Measurements from ENCODE around the gene CALM3.

Gene CALM3

DNA sequence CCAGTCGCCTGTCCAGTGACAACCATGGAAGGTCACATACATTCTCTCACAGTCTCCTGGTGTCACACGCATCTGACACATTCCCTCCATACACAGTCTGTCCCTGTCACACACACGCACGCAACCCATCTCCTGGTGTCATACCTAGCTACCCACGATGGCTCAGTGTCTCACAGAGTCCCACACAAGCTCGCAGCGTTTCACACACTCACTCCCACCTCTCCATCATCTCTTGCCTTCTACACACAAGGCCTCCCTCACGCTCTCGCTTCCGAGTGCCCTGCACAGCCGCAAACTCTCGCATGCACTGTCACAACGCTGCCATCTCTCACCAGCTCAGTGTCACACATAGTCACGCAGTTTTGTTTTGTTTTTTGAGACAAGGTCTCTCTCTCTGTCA lies 36.1 kb downstream of the CALM3 start:
- H3K9me3 ChIP-seq (ENCODE audit: control insufficient read depth, low read length) = no peaks in the 10 kb centered on the region
- H2BK12ac ChIP-seq (ENCODE audit: low read length in 2 of 2) = no peak overlapping the region
- H3K4me2 ChIP-seq (ENCODE audit: low read length, poor library complexity, severe bottlenecking) = no peak overlapping the region
- no peak for DNase-seq
- no peak overlapping the region for H3K27ac ChIP-seq (ENCODE audit: low read length, poor library complexity, severe bottlenecking)
- no peak overlapping the region for H2AFZ ChIP-seq (ENCODE audit: low read depth, low read length)
- no peaks in the 10 kb centered on the region for H3K79me1 ChIP-seq (replicated peaks; ENCODE audit: low read length, poor library complexity, severe bottlenecking)
- no peak overlapping the region for H4K91ac ChIP-seq (ENCODE audit: low read length)
- H3K14ac ChIP-seq (ENCODE audit: low read length in 2 of 2) = no peak overlapping the region
- no peak overlapping the region for H2BK120ac ChIP-seq (ENCODE audit: low read depth, low read length)
- H3K23ac ChIP-seq (ENCODE audit: low read length in 2 of 2) = no peak overlapping the region
- no peak overlapping the region for H3K18ac ChIP-seq (ENCODE audit: low read depth in 1 of 2, low read length in 2 of 2)
- no peak overlapping the region for H3K9ac ChIP-seq (ENCODE audit: low read length)
- no peak overlapping the region for H2BK15ac ChIP-seq (ENCODE audit: low read depth, poor library complexity, severe bottlenecking)
- no peak overlapping the region for H3K4me3 ChIP-seq (ENCODE audit: insufficient read depth in 1 of 2, low read depth in 1 of 2, low read length in 2 of 2)
- H3K4ac ChIP-seq (ENCODE audit: low read depth in 1 of 2, low read length in 2 of 2) = no peak overlapping the region
- peaks cover 12 to 39% of the 10 kb centered on the region in 2 experiments for H3K27me3 ChIP-seq (ENCODE audit: control insufficient read depth in 1 of 2, insufficient read depth in 1 of 2, low read length in 2 of 2)
- no peaks in the 10 kb centered on the region for H3K36me3 ChIP-seq (ENCODE audit: control insufficient read depth in 1 of 2, insufficient read depth in 2 of 2, low read depth in 1 of 2, low read length in 2 of 2)
- no peak overlapping the region for H4K8ac ChIP-seq (ENCODE audit: low read length)
- H3K4me1 ChIP-seq (ENCODE audit: control insufficient read depth, insufficient read depth, low read depth, low read length) = peaks cover 27% of the 10 kb centered on the region
- no peak overlapping the region for H2BK5ac ChIP-seq (ENCODE audit: low read depth, low read length, poor library complexity, severe bottlenecking)
- WGBS = 85% methylated on average over 14 of the region's 14 CpGs
- no peak overlapping the region for H2AK5ac ChIP-seq (ENCODE audit: low read length, severe bottlenecking)

DNA sequence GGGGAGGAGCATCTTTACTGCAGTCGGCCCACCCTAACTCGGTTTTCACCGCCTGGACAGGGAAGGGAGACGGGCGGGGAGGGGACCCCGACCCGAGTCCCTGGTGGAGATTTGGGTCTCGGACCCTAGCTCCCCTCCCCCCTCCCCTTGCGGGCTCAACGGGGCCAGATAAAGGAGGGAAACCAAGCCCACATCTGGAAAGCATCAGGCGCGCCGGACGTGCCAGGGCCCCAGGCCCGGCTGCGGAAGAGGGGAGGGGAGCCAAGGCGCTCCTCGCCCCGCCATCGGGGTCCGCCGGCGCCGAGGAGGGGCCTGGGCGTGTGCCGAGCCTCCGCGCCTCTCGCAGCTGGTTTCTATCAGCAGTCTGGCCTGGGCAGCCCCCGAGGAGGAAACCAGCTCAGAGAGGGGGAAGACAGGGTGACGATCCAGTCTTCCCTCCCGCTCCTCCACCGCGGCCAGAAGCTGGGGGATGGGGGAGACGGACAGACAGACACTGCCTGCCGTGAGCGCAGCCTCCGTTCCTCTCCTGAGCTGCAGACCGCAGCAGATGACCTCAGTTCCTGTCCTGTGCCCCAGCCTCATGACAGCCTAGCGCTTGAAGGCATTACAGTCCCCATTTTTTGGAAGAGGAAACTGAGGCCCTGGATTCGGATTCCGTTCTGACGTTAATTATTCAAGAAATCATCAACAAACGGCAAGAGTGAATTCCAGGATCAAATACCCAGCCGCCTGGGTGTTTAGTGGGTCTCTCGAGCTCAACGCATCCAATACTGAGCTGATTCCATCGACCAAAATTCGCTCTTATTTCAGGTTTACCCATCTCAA lies 38.4 kb downstream of the CALM3 start:
- Histone ChIP-seq H2BK5ac (ENCODE audit: low read depth, low read length, poor library complexity, severe bottlenecking) (no peak overlapping the region), H3K9me3 (ENCODE audit: control insufficient read depth, low read length) (no peaks in the 10 kb centered on the region), H3K27ac (ENCODE audit: low read length, poor library complexity, severe bottlenecking) (no peak overlapping the region), H3K18ac (ENCODE audit: low read depth in 1 of 2, low read length in 2 of 2) (peak overlapping the region; percentile 85 to 91), H3K23ac (ENCODE audit: low read length in 2 of 2) (no peak overlapping the region), H3K36me3 (ENCODE audit: control insufficient read depth in 1 of 2, insufficient read depth in 2 of 2, low read depth in 1 of 2, low read length in 2 of 2) (no peaks in the 10 kb centered on the region), H4K8ac (ENCODE audit: low read length) (peak overlapping the region; percentile 81), H4K91ac (ENCODE audit: low read length) (peak overlapping the region; percentile 84), H3K27me3 (ENCODE audit: control insufficient read depth in 1 of 2, insufficient read depth in 1 of 2, low read length in 2 of 2) (peaks cover 7 to 25% of the 10 kb centered on the region in 2 experiments), H3K79me1 (replicated peaks; ENCODE audit: low read length, poor library complexity, severe bottlenecking) (no peaks in the 10 kb centered on the region), H3K4ac (ENCODE audit: low read depth in 1 of 2, low read length in 2 of 2) (peak overlapping the region; percentile 29 to 35), H2BK120ac (ENCODE audit: low read depth, low read length) (peak overlapping the region; percentile 64), H2AFZ (ENCODE audit: low read depth, low read length) (peak overlapping the region; percentile 24), H3K4me3 (ENCODE audit: insufficient read depth in 1 of 2, low read depth in 1 of 2, low read length in 2 of 2) (peak overlapping the region; percentile 54 to 79), H3K4me2 (ENCODE audit: low read length, poor library complexity, severe bottlenecking) (peak overlapping the region; percentile 95), H2BK15ac (ENCODE audit: low read depth, poor library complexity, severe bottlenecking) (peak overlapping the region; percentile 87), H3K4me1 (ENCODE audit: control insufficient read depth, insufficient read depth, low read depth, low read length) (peaks cover 18% of the 10 kb centered on the region), H3K9ac (ENCODE audit: low read length) (peak overlapping the region; percentile 79), H3K14ac (ENCODE audit: low read length in 2 of 2) (no peak overlapping the region), H2BK12ac (ENCODE audit: low read length in 2 of 2) (peak overlapping the region; percentile 30 to 76), H2AK5ac (ENCODE audit: low read length, severe bottlenecking) (no peak overlapping the region)
- 6% methylated on average over 39 of the region's 49 CpGs for WGBS
- DNase-seq = peak; percentile 89

DNA sequence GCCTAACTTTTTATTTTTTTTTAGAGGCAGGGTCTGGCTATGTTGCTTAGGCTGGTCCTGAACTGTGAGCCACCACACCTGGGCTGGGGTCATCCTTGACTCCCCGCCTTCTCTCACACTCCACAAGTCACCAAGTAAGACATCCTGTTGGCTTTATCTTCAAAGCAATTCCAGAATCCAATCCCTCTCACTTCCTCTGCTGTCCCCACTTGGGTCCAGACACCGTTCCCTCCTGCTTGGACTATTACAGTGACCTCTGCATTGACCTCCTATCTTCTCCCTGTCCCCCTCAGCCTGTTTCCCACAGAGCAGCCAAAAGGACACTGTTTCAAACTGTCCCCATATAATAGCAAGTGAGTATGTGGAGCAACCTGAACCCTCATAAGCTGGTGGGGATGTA lies 39.5 kb downstream of the CALM3 start:
- no peak overlapping the region for H3K23ac ChIP-seq (ENCODE audit: low read length in 2 of 2)
- peaks cover 0 to 18% of the 10 kb centered on the region in 2 experiments for H3K27me3 ChIP-seq (ENCODE audit: control insufficient read depth in 1 of 2, insufficient read depth in 1 of 2, low read length in 2 of 2)
- H2AK5ac ChIP-seq (ENCODE audit: low read length, severe bottlenecking) = no peak overlapping the region
- no peak overlapping the region for H3K4me3 ChIP-seq (ENCODE audit: insufficient read depth in 1 of 2, low read depth in 1 of 2, low read length in 2 of 2)
- no peak overlapping the region for H3K18ac ChIP-seq (ENCODE audit: low read depth in 1 of 2, low read length in 2 of 2)
- no peak overlapping the region for H3K4ac ChIP-seq (ENCODE audit: low read depth in 1 of 2, low read length in 2 of 2)
- H2BK120ac ChIP-seq (ENCODE audit: low read depth, low read length) = no peak overlapping the region
- no peak overlapping the region for H3K4me2 ChIP-seq (ENCODE audit: low read length, poor library complexity, severe bottlenecking)
- H4K91ac ChIP-seq (ENCODE audit: low read length) = no peak overlapping the region
- no peaks in the 10 kb centered on the region for H3K36me3 ChIP-seq (ENCODE audit: control insufficient read depth in 1 of 2, insufficient read depth in 2 of 2, low read depth in 1 of 2, low read length in 2 of 2)
- WGBS = 67% methylated on average over 2 of the region's 2 CpGs
- H3K4me1 ChIP-seq (ENCODE audit: control insufficient read depth, insufficient read depth, low read depth, low read length) = peaks cover 15% of the 10 kb centered on the region
- no peak overlapping the region for H3K27ac ChIP-seq (ENCODE audit: low read length, poor library complexity, severe bottlenecking)
- H3K9ac ChIP-seq (ENCODE audit: low read length) = no peak overlapping the region
- no peak overlapping the region for H3K14ac ChIP-seq (ENCODE audit: low read length in 2 of 2)
- no peak overlapping the region for H2BK15ac ChIP-seq (ENCODE audit: low read depth, poor library complexity, severe bottlenecking)
- H3K79me1 ChIP-seq (replicated peaks; ENCODE audit: low read length, poor library complexity, severe bottlenecking) = no peaks in the 10 kb centered on the region
- no peak overlapping the region for H2BK5ac ChIP-seq (ENCODE audit: low read depth, low read length, poor library complexity, severe bottlenecking)
- no peak for DNase-seq
- peak overlapping the region; percentile 15 to 44 for H2BK12ac ChIP-seq (ENCODE audit: low read length in 2 of 2)
- no peak overlapping the region for H2AFZ ChIP-seq (ENCODE audit: low read depth, low read length)
- peak overlapping the region; percentile 51 for H4K8ac ChIP-seq (ENCODE audit: low read length)
- no peaks in the 10 kb centered on the region for H3K9me3 ChIP-seq (ENCODE audit: control insufficient read depth, low read length)

DNA sequence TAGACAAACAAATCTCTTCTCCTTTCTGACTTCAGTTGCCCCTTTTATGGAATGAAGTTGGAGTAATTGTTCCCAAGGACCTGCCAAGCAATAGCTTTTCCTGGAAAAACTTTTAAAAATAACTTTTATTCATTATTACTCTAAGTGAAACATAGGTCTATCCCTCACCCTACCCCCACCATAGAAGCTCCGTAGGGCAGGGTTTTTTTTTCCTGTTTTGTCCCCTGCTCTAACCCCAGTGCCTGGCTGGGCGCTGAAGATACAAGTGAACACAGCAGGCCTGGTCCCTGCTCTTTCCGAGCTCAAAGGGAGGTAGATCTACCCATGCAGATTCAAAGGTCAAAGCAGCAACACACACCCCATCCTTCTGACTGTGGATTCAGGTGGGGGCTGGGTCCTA lies 43.6 kb downstream of the CALM3 start:
- Histone ChIP-seq H2BK120ac (ENCODE audit: low read depth, low read length) (no peak overlapping the region), H3K36me3 (ENCODE audit: control insufficient read depth in 1 of 2, insufficient read depth in 2 of 2, low read depth in 1 of 2, low read length in 2 of 2) (peaks cover 4 to 7% of the 10 kb centered on the region in 2 experiments), H3K4me2 (ENCODE audit: low read length, poor library complexity, severe bottlenecking) (no peak overlapping the region), H3K4ac (ENCODE audit: low read depth in 1 of 2, low read length in 2 of 2) (no peak overlapping the region), H3K79me1 (replicated peaks; ENCODE audit: low read length, poor library complexity, severe bottlenecking) (no peaks in the 10 kb centered on the region), H3K9ac (ENCODE audit: low read length) (no peak overlapping the region), H3K4me3 (ENCODE audit: insufficient read depth in 1 of 2, low read depth in 1 of 2, low read length in 2 of 2) (no peak overlapping the region), H3K9me3 (ENCODE audit: control insufficient read depth, low read length) (peaks cover 17% of the 10 kb centered on the region), H2AFZ (ENCODE audit: low read depth, low read length) (no peak overlapping the region), H3K23ac (ENCODE audit: low read length in 2 of 2) (no peak overlapping the region), H4K8ac (ENCODE audit: low read length) (no peak overlapping the region), H2BK12ac (ENCODE audit: low read length in 2 of 2) (no peak overlapping the region), H3K14ac (ENCODE audit: low read length in 2 of 2) (no peak overlapping the region), H3K4me1 (ENCODE audit: control insufficient read depth, insufficient read depth, low read depth, low read length) (peaks cover under 1% of the 10 kb centered on the region), H3K27me3 (ENCODE audit: control insufficient read depth in 1 of 2, insufficient read depth in 1 of 2, low read length in 2 of 2) (peaks cover 0 to 8% of the 10 kb centered on the region in 2 experiments), H3K18ac (ENCODE audit: low read depth in 1 of 2, low read length in 2 of 2) (no peak overlapping the region), H2BK15ac (ENCODE audit: low read depth, poor library complexity, severe bottlenecking) (no peak overlapping the region), H3K27ac (ENCODE audit: low read length, poor library complexity, severe bottlenecking) (no peak overlapping the region), H2BK5ac (ENCODE audit: low read depth, low read length, poor library complexity, severe bottlenecking) (no peak overlapping the region), H2AK5ac (ENCODE audit: low read length, severe bottlenecking) (no peak overlapping the region), H4K91ac (ENCODE audit: low read length) (no peak overlapping the region)
- no peak for DNase-seq
- WGBS = 57% methylated on average over 3 of the region's 3 CpGs
